Suppressor macrophage (primary cell): ENCODE results near the gene FHOD3.

Experiments
- DNase-seq, 4 experiments: peaks; one replicate each; pipeline ENCODE4 v3.0.0-alpha.2; 2020 to 2022

Gene FHOD3

DNA sequence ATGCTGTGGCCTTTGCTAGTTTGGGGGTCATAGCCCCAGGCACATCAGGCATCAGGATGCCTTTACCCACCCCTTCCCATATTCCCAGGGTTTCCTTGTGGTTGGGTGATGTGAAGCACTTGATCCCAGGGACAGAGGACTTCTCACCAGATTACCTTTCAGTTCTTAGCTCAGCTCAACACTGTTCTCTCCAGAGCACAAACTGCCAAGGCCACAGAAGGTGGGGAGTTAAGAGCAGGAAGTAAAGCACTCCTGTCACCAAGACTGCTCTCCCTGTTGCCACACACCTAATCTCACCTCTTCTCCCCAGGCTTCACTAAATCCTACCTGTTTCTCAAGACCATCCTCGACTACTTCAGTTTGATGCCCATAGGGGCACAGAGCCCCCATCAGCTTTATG lies 25.9 kb downstream of the FHOD3 start:
- no peak for DNase-seq

DNA sequence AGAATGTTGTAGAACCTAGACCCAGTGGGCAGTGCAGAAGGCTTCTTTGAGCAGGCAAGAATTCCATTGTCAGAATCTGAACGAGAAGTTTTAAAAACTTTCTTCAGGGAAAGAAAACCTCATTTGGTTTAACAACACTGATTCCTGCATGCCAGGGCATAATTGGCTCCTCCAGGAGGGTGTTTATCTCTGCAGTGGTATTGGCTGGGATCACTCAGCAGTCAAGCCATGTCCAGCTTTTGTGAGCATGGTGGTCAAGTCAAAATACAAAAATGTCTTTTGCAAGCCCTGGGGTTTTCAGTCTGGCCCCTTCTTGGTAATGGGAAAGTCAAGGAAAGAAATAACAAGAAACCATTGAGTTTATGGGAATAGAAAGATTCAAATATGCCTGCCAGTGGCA lies 28.3 kb downstream of the FHOD3 start:
- DNase-seq, result no peak

DNA sequence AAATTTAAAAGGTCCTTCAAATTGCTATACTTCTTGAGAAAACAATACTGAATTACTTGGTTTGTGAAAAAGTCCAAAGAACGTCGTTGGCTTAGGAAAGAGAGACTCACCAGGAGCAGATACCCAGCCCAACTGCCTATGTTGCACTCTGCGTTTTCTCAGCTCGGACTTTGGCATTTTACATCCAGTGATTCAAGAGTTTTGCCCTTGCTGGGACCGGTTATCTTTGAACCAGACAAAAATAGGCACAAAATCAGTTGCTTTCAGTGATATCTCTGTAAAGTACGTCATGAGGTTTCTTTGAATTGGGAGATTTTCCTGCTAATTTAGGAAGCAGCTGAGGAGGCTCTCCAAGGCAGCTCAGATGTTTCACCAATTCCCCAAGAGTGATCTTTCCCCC lies 29.3 kb downstream of the FHOD3 start:
- DNase-seq, result no peak

DNA sequence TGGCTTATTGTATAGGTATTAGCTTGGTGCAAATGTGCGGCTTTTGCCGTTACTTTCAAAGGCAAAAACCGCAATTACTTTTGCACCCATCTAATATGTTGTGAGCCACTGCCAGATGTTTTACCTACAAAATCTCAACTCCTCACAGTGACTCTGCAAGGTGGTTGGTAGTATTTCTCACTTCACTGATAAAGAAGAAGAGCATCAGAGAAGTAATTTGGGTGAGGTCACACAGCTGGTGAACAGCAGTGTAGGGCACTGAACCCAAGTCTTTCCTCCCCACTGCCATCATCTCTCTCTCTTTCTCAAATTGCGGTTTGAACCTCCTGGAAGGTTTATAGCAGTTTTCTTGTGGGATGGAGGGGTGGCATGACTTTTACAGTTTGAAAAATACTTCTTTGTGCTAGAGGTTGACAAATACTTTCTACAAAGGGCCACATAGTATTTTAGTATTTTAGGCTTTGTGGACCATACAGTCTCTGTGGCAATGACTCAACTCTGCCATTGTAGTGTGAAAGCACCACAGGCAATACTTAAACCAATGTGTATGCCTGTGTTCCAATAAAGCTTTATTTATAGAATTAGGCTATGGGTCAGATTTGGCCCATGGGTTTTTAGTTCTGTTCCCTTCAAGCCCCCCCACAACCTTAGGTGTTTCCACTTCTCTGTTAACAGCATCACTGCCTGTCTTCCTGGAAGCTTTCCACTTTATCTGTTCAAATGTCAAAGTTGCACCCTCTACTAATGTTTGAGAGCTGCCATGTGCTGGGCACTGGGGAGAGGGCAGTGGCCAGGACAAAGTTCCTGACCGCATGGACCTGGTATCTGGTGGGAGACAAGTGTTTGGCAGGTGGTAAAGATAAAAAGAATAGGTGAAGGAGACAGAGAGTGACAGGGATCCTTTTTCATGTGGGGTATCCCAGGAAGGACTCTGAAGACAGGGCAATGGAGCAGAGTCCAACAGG lies 30.1 kb downstream of the FHOD3 start:
- DNase-seq, result no peak

DNA sequence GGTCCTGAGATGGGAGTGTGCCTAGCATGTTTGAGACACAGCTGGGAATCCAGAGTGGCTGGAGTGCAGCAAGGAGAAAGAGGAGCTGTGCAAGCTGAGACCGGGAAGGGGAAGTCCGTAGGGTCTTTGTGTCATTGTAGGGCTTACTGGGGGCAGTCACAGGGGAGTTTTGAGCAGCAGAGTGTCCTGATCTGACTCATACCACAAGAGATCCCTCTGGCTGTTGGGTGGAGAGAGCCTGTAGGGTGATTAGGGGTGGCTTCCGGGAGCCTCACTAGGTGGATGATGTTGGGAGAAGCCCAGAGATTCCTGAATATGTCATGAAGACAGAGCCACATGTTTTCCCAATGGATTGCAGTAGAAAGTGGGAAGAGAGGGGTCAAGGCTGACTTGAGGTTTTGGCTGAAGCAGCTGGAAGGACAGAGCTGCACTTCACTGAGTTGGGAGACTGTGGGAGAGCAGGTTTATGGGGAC lies 30.9 kb downstream of the FHOD3 start:
- DNase-seq, result no peak

DNA sequence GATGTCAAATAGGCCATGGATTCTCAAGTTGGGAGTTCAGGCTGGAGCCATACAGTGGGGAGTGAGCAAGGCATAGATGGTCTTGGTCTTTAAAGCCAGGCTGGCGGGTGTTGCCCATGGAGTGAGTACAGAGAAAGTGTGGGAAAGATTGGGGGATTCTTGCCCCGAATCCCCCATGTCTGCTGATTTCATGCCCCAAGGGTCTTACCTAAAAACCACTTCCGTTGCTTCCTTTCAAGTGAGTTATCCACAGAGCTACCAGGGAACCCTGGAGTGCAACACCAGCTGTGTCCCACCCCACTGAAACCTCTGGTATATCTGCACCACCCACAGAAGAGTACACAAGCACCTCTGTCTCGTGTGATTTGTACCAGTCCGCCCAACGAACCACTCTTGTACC lies 31.4 kb downstream of the FHOD3 start:
- no peak for DNase-seq

DNA sequence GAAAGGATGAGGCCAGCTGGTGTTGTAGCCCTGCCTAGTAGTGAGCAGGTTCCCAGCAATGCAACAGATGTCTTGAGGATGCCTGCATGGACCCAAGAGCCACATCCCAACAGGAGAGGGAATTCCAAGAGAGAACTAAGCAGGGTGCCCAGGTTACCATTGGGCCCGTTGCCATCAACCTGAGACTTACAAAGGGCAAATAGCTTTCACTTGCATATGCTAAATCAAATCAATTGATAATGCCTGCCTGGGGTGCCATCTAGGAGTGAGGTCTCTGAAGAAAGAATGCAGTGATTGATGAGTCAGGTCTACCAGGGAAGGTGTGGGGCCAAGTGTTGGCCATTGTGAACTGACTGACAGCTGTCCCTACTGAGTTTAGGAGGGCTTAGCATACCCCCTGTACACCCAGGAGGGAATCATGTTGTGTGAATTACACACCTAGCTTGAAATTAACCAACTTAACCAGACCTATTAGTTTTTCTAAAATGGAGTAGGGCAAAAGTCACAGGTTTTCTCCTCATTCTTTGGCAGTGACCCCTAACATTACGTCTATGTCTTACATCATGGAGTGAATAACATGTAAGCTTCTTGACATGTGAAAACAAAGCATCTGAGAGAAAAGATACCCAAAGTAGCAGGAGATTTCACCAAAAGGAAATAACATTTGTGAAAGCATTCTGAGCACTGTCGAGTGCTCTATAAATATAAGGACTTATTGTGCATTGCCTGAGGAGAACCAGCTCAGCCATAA lies 32.3 kb downstream of the FHOD3 start:
- DNase-seq, result no peak

DNA sequence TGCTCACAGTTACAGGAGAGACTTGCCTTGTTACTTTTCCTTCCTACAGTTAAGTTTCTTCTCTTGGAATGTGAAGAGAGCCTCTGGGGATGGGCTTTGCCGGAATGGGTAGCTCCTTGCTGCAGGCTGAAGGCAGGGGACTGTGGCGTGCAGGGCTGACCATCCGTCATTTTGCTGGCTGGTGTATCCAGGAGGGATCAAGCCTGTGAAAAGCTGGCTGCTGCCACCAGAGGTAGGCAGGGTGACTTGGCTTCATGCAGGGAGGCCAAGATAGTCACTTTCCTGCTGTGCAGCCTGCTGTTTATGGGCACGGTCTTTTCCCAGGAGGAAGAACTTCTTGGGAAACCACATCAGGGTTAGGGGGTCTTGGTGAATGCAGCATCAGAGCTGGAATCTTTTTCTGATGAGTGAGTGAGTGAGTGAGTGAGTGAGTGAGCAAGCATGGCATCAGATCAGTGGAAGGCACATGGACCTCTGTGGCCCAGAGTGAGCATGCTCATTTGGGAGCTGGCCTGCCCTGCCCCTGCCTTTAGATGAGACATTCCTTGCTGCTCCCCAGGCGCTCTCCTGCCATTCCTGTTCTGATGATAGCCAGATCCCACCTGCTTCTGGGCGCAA lies 33.0 kb downstream of the FHOD3 start:
- no peak for DNase-seq

DNA sequence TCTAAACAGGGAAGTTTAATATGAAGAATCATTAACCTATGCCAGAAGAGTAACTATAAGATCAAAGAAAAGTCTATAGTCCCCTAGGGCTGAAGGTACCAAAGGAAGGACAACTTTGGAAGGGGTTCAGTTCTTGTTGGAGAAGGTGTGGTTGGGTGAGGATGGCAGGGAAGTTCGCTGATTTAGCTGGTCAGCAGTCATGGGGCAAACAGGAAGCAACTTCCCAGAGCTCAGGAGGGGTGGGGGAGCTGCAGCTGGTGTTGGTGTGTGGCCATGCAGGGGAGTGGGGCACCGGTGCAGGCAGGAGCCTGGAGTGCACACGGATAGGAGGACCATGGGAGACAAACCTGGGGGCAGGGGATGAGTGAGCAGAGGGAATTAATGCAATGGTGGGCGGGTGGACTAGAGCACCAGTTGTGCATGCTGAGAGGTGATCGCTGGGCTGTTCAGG lies 34.0 kb downstream of the FHOD3 start:
- no peak for DNase-seq

DNA sequence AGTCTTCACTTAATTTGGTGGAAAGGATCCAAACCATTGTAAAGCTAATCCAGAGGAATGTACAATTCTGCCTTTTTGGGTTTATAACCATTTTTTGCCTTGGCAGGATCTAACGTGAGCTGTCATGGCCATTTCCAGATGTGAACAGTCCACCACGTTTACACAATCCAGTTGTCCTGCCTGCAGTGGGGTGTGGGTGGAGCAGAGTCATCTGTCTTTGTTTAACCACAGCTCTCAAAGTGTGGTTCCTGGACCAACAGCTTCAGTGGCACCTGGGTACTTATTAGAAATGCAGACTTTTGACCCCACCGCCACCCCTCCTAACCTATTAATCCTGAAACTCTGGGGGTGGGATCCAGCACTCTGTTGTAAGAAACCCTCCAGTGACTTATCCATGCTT lies 35.9 kb downstream of the FHOD3 start:
- no peak for DNase-seq

DNA sequence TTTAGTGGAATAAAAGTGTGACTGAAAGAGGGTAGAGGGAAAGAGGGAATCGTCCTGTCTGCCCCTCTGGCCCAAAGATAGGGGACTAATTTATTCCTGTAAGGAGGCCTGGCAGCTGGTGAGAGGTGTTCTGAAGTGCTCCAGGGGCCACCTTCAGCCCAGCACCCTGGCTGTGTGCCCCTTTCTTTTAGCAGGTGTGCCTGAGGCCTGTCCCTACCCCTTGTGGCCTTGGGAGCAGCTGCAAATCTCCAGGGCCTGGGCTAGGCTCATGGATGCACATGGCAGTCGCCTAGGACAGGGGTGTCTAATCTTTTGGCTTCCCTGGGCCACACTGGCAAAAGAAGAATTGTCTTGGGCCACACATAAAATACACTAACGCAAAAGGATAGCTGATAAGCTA lies 37.3 kb downstream of the FHOD3 start:
- DNase-seq, result no peak

DNA sequence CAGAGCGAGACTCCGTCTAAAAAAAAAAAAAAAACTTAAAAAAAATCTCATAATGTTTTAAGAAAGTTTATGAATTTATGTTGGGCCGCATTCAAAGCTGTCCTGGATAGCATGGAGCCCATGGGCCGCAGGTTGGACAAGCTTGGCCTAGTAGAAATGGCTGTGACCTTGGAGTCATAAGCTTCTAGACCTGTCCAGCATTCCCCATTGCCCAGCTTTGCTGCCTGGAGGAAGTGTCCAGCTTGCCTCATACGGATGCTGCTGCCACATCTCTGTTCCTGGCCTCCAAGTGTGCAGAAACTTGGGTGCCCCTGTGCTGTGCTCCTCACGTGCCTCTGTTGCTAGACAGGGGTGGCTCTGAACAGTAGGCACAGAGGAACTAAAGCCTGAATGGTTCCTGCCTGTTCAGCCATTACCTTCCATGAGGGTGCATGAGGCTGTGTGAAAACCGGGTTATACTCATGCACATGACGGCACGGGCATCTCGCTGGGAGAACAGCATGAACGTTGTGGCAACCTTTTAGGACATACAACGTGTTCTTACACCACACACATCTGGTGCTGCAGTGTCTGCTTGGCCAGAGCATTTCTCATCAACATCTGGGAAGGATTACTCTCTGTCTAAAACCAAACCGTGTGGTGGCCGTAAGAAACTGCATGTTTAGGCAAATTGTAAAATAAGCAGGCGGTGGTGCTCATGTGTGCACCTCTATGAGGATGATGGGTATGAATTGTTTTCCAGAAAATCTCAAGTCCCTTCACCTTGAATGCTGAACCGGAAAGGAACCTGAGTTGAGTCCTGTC lies 38.2 kb downstream of the FHOD3 start:
- DNase-seq, result no peak

DNA sequence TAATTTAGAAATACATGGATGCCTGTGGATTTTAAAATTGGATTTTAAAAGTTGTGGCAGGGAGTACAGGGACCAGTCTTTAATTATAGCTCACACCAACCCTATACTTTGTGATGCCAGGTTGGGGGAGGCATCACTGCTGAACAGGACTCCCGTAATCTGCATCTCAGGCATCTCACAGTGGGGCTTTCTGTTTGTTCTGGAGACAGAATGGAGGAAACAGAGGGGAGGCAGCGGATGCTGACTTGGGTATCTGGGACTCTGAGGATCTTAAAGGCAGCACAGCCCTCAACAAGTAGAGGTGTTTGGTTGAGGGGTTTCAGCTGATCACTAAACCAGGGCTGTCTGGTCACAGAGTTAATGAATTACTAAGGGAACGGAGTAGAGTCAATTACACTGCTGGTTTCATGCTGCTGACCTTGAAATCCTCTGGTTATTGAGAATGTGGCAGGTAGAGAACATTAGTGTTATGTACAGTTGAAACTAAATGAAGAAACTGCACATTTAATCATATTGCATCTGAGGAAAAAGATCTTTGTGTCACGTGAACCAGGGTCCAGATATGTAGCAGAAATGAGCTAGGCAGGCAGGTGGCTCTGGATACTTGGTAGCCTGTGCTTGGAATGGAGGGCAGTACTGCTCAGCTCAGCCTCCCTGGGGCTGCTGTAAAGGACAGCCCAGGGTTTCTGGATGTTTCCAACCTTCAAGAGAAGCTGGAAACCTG lies 40.3 kb downstream of the FHOD3 start:
- DNase-seq, result no peak

DNA sequence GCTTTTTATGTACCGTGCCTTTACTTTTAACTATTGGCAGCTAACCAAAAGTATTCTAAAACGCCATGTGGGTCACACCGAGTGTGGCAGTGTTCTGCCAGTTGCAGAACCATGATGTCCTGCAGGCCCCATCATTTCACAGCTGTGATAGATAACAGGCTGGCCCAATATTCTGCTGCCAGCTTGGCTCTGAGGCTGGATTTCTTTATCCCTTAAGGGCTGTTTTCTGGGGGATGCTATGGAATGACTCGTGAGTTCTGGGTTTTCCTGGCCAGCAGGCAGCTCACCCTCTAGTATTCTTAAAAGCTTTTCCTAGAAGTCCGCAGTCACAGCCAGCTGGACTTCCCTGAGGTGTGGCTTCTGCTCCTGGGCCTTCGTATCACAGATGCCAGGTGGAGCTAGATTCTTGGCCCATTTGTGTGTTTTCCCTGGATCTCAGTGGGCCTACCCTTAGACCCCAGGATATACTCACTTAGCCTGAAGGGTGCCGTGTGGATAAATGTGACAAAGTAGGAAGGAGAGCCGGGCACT lies 41.0 kb downstream of the FHOD3 start:
- DNase-seq, result no peak

DNA sequence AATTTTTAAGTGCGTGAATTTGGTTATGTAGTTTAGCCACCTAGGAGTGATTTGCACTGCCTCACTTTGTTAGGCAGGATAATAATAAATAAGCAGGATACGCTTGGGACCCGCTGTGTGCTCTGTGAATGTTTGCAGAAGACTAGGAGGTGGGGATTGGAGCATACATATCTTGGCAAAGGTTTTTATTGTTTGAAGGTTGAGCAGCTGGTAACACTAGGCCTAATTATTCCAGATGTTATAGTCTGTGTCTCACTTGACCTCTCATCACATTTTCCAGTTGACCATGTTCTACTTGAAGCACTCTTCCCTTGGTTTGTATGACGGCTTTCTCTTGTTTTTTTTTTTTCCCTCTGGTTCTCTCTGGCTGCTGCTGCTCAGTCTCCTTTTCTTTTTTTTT lies 42.7 kb downstream of the FHOD3 start:
- no peak for DNase-seq

DNA sequence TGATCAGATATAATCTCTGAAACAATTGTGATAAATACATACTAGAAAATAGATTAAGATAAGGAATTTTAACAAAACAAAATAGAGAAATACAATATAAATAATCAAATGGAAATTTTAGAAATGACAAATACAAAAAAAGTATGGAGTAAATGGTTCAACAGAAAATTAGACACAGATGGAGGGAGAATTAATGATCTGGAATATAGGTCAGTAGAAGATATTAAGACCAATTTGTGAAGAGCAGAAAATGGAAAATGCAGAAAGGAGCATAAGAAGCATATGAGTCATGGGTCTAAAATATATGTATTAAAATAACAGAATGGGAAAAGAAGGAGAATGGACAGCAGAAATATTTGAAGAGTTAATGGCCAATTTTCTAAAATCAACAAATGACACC lies 44.4 kb downstream of the FHOD3 start:
- no peak for DNase-seq

DNA sequence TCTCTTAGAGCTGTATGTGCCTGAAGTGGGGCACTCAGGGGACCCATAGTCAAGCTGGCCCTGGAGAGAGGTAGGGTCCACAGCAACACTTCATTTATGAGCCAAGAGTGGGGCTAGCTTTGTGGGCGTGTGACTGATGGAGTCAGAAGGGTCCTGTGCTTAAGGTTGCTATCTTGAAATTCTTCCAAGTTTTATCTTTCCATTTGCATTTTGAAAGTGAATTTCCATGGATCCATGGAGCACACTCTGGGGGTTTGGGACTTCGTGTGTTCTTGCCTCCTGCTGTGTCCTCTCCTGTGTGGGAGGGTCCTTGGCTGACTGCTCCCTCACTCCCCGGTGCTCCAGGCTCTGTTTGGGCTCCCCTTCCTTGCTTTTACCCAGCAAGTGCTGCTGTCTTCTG lies 50.8 kb downstream of the FHOD3 start:
- DNase-seq, result no peak

DNA sequence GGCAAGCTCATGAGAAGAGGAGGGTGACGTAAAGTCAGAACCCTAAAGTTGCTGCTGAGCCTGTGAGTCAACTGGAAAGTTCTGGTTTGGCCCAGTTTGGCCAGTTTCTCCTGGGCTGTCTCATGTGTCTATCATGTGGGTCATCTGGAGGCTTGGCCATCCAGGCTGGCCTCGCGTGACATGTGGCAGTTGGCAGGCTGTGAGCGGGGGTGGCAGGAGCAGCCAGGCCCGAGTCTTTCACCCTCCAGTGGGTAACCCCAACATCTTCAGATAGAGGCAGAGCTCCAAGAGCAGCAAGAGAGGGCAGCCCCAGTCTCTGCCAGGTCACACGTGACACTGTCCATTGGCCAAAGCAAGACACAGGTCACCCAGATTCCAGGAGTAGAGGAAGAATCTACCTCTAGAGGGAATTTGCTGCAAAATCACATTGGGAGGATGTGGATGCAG lies 51.5 kb downstream of the FHOD3 start:
- no peak for DNase-seq

DNA sequence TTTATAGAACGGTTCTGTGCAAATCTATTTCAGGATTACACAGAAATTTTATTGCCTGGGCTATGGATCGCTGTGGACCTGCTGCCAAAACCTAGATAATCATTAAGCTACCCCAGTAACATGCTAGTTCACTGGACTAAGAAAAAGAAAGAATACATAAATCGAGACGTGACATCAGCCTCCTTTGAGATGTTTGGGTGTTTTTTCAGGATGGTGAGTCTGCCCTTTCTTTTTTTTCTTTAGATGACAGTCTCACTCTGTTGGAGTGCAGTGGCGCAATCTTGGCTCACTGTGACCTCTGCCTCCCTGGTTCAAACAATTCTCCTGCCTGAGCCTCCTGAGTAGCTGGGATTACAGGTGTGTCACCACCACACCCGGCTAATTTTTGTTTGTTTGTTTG lies 52.0 kb downstream of the FHOD3 start:
- DNase-seq, result no peak

DNA sequence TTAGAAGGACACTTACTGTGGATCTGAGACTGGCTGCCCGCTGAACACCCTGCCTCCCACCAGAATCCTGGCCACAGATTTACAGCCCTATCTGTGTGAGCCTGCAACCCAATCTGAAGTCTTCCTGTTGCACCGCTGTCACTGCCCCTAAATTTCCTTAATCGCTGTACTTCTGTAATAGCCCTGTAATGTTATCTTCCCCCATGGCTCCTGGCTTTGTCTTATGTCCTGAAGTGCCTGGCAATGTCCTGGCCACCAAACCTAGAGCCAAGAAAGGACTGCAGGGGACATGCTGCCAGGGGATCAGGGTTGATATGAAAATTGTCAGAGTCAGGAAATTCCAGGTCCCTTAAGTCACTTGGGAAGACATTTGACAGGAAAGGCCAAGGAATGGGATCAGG lies 52.7 kb downstream of the FHOD3 start:
- DNase-seq, result no peak

DNA sequence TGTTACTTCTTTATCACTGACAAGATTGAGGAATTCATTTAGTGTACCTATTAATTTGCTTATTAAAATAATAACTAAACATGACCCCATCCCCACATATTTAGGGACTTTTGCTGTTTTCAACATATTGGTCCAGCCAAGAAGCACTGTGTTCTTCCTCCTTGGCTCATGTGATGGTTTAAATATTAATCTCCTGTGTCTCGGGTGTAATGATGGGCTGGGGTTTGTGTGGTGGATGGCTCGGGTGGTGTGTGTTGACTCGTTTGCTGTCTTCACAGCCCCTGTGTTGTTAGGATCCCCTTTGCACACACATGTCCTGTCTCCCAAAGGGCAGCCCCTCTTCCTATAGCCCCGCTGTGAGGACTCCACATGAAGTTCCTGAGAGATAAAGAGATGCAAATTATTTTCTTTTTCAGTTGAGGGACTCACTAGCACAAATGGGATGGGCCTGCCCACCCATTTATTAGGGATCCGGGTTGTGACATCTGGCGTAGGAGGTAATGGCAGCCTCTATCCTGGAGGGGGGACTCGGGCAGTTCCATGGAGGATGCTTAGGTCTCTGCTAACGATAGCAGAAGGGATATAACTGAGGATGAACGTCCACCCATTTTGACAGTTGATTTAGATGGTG lies 53.4 kb downstream of the FHOD3 start:
- no peak for DNase-seq
